NOMO-1 treated with dmso at 0.1 percent for 144 hours (cell line): ENCODE data around the gene GRM8.

Source experiments
- DNase-seq: peaks from one replicate; lab custom pipeline; 2025; ENCODE audit not compliant: unreplicated experiment; lab: John Stamatoyannopoulos, UW

GRM8 gene

DNA sequence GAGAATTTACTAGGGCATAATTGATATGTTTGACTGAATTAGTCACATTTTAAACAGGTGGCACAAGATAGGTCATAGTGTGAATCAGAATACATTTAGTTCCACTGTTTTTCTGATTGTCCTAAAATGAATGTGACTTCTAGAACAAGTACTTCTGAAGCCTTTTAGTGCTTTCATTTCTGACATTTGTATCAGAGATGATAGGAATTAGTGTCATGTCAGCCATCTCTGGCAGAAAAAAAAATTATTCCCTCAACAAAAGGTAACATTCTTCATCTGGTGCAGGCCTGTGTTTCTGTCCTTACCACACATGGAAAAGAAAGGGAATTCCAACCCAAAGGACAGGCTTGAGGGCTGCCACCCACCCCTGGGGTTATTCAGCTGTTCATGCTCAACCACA, 21.3 kb downstream of the GRM8 start:
- no peak for DNase-seq

DNA sequence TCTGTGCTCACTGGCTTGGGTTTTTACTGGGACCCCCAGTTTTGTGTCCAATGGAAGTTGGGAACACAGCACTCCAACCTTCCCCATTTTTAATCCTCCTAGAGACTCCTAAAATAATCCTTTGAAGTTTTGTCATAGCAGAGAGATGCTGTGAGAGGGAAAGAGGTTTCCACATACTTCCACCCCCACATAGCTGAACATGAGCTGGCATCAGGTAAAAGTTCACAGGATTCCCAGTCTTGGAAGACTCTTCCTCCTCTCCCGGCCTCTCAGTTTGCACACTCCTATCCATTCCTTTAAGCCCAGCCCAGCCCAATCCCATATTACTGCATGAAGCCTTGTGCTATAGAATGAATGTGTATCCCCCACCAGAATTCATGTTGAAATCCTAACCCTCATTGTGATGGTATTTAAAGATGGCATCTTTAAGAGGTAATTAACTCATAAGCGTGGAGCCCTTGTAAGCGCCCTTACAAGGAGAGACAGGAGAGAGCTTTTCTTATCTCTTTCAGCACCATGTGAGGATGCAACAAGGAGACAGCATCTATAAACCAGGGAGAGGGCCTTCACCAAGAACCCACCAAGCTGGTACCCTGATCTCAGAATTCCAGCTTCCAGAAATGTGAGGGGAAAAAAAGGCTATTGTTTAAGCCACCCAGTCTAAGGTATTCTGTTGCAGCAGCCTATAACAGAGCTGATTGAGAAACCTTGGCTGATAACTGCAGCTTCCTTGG, 22.4 kb downstream of the GRM8 start:
- no peak for DNase-seq

DNA sequence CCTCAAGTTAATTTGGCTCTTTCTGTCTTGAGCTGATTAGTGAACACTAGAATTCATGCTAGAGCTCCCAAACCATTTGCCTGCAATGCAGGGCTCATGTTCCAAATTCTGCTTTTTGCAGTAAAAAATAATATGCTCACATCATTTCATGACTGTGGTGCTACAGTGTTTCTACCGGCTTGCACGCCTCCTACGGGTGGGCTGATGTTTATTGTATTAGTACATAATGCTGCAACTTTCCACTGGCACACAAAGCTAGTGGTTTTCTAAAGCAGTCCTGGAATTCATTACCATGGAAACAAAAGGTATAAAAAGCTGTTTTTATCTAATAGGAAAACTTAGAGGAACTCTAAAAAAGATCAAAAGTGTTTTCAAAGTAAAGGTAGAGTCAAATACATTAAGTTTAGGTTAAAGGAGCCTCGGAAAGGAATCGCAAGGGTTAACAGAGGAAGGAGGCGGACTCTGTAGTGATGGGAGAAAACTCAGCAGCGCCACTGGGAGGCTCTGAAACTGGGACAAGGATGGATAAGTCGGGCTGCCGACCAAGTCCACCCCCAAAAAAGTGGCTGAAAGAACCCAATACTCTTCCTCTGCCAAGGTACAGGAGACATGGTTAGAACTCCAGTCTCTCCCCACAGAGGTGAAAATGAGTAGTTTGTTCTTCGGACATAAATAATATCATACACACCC, 25.9 kb downstream of the GRM8 start:
- DNase-seq: no peak

DNA sequence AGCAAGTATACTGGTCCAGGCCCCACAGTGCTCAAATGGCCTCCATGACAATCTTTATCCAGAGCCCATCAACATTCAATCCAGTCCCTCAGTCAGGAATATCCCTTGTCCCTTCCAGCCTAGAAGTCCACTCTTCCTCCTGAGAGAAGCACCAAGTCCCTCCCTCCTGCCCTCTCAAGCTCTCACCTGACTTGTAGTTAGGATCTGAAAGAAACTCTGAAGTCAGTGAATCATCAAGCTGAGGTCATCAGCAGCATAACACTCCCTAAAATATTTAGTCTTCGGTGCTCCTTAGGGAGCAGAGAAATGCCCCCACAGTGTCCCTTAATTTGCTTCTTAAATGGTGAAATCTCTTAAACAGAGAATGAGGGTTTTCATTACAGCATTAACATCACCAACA, 31.0 kb downstream of the GRM8 start:
- DNase-seq: no peak

DNA sequence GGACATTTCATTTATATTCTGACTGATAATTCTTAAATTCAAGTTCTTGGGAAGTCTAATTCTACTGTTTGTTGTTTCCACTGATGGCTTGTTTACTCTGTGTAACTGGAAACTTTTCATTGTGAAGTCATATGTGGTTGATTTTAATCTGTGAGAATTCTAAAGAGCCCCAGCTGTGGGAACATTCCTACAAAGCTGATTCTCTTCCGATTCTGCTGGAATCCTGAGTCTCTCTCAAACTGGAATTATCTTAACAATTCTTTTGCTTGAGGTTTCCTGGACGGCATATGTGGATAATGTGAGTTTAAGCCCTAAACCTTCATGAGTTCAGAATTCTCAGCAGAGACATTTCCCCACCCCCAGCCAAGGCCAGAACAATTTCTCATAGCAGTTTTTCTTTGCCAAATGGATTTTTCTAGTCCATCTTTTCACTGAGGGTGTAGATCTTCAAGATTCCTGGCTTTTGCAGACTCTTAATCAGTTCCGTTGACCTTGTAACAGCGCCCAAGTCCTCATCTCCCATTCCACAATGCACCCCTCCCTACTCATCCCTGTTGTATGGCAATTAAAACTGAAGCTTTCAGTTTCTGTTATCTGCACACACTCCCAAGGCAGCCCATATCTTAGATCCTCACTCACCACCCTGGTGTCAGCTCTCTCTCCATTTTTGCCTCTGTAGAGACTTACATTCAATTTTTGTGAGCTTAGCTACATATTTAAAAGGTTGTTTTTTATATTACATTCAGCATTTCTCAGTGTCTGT, 37.6 kb downstream of the GRM8 start:
- DNase-seq: no peak

DNA sequence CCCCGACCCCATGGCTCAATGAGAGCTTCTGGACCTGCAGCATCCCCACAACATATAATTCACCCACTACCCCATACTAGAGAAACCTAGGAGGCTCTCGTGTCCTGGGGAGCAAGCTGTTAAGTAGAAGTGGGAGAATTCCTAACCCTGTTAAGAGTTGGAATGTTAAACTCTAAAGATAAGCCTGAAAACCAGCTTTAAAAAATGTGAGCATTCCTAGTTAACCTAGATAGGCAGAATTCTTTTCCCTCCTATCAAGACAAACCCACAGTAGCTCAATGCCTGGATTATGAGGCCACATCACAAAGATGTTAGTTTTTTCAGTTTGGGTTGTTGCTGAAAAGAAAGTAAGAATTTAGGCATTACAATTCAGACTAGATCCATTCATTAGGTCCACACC, 42.9 kb downstream of the GRM8 start:
- DNase-seq: no peak

DNA sequence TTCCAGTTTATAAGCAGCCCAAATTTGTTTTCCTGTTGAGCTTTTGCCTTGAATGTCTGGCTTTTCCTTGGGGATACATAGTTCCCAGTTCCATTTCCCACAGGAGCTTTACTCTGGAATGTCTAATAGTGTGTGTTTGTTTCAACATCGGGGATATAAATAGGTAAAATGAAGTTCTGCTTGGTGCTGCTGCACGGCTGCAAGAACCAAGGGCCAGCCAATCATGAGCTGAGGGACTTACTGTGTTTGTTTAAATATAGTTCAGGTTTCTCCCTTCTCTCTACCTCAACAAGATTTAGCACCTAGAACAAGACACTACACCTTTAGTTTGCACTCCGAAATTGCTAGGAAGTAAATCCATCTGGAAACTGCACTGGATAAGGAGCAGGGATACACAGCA, 43.9 kb downstream of the GRM8 start:
- no peak for DNase-seq

DNA sequence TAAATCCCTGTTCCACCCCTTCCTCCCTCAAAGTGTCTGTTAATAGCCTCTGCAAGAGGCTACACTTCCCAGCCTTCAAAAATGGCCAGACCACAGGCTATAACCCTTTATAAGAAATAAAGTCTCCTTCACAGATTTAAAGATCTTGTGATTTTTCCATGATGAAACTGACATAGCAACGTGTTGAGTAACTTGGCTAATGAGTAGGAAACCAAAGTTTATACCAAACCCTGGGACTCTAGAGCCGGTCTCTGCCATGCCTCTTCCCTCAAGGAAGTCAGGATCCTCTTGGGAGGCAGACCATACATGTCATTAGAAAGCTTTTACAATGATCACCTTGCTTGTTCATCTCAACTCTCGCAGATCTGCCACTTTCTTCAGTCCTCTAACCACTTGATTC, 44.4 kb downstream of the GRM8 start:
- no peak for DNase-seq

DNA sequence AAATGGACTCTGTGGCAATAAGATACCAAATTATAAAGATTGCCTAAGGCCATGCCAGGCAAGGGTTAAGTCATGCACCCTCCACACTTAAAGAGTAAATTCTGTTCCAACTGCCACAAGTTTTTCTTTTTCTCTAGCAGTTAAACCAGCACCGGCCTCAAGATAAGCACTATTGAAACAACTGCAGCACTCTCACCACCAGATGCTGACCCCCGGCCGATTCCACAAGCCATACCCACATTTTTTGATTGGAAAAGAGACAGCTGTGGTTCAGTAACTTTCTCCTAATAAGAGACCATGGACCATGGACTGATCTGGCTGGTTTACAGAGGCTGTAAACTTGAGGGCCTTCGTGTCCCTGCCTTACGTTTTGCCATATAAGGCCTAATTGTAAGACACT, 44.9 kb downstream of the GRM8 start:
- no peak for DNase-seq

DNA sequence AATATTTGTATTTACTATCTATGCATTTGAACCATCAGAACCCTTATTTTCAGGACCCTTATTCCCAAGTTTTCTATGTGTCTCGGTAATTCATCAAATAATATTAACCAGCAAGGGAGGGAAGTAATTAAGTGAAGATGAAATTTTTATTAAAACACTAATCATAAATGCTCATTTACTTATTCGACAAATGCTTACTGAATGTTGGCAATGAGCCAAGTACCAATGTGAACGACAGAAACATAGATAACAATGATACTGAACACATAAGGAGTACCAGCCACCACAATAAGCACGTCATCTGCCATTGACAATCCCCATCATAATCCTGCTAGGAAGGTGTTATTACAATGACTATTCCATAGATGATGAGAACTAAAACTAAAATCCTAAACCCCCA, 45.5 kb downstream of the GRM8 start:
- DNase-seq: no peak

DNA sequence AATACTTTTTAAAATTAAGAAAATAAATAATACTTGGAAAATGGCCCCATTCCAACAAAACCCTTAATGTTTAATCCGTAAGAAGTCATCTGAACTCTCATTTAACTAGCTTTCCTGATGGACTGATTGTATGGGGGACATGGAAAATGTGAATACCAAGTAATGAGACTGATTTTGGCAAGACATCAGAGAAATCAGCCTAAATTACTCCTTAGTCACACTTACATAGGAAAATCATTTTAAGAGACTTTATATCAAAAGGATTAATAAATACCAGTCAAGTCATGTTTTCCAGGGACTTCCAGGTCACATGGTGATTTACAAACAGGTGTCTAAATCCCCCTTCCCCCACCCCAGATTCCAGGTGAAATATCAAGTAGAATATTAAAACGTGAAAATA, 58.2 kb downstream of the GRM8 start:
- DNase-seq: no peak

DNA sequence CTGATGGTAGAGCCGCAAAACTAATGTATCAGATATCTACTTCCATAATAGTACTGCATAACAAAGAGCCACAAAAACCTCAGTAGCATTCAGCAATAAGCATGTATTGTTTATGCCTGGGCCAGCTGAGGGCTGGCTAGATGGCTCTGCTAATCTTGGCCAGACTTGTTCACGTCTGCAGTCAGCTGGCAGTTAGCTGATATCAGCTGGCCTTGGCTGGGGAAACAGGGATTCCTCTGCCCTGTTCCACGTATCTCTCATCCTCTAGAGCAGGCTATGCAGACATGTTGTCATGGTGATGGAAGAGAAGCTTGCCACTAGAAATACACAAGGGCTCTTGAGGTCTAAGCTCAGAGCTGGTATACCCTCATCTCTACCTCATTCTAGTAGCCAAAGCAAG, 62.9 kb downstream of the GRM8 start:
- no peak for DNase-seq

DNA sequence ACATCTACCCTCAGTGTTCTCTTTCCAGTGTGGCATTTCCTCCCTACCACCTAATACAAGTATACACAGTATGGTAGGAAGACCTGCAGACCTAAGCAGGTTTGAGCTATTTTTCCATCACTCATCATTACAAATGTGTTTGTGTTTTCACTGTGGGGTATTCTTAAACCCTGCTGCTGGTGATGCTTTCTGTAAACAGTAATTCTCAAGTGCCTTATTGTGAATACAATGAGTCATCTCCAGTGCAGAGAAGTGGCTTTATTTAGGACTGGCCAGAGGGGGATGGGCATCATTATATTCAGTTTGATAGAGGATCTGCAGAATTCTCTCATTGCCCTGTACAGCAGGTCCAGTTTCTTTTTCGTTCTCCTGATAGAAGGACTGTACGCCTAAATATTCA, 63.7 kb downstream of the GRM8 start:
- no peak for DNase-seq

DNA sequence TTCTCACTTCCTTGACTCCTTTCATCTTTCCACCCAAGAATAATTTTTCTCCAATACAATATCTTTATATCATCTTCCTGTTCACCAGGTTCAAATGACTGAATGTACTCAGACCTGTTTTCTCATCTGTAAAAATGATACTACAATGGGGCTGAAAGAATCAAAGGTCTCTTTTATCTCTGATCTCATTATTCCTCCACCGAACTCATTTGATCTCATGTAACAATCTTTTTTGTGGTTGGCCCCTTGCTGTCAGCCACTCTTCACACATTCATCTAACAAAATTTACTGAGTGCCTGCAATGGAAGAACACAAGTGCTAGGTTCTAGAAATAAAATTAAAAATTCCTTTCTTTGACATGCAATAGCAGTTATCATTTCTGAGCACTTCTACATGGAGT, 65.0 kb downstream of the GRM8 start:
- no peak for DNase-seq

DNA sequence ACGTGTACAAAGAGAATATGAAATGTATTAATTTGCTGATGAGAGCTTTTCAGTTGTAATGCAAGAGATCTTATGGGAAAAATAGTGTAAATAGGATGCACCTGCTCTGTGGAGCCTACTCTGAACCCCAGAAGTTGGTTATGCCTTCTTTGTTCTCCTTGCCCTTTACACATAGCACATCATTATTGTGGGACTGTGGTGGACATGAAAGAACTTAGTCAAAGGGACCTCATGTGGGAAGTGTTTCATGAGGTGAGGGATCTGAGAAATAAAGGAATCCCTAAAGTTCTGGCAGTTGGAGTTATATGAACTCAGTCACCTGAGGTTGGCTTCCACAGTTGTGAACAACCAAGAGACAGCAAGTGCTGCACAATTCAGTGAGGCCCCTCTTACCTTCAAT, 66.1 kb downstream of the GRM8 start:
- no peak for DNase-seq

DNA sequence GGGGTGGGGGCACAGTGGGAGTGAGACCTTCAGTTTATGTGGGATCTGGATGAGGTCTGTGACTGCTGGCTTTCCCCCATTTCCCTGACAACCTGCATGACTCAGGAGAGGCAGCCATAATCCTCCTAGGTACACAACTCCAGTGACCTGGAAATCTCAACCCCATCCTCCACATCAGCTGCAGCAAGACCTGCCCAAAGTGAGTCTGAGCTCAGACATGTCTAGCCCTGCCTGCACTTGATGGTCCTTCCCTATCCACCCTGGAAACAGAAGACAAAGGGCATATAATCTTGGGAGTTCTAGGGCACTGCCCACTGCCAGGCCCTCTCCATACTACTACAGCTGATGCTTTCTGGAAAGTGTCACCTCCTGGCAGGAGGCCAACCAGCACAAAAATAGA, 75.6 kb downstream of the GRM8 start:
- no peak for DNase-seq

DNA sequence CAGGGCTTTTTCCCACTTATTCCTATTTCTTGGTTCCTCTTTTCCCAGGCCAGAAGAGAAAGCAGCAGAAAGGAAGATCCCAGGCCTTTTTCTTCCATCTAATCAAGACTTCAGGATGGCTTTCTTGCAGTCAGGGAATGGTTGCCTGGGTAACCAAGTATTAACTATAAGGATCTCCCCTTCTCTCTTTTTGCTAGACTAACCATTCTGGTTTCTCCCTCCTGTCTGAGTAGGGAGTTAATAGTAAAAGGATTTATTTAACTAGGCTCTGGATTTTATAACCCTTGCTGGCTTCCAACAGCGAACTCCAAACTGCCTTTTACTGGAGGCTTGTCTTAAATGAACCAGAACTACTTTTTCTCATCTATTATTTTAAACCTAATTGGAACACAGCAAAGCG, 90.4 kb downstream of the GRM8 start:
- no peak for DNase-seq

DNA sequence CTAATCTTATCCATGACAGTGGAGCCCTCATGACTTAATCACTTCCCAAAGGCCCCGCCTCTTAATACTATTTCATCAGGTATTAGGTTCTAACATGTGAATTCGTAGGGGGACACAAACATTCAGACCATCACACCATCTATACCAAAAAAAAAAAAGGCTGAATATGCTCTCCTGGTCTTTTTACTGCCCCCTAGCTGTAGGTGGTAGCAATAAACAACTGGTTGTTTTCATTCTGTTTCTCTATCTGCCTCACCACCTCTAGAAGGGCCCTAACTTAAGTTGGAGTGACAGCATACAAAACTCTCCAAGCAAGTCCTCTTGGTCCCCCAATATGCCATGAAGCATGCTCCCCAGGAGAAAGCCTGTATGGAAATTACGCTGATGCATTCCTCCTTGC, 94.1 kb downstream of the GRM8 start:
- no peak for DNase-seq

DNA sequence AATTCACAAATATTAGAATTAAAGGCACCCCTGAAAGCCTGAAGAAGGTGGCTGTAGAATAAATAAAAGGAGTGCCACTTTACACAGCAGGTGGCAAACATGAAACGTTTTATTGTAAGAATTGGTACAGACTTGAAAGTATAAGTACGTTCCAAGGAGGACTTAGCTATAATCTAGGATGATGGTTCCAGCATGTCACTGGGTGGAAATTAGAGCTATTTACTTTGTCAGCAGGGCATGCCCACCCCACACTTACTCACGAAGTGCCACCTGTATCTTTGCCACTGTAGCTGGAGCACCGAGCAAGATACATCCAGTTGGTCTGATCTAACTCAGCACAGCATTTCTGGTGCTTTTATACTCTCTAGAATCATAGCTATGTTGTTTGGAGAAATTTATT, 97.8 kb downstream of the GRM8 start:
- DNase-seq: no peak

DNA sequence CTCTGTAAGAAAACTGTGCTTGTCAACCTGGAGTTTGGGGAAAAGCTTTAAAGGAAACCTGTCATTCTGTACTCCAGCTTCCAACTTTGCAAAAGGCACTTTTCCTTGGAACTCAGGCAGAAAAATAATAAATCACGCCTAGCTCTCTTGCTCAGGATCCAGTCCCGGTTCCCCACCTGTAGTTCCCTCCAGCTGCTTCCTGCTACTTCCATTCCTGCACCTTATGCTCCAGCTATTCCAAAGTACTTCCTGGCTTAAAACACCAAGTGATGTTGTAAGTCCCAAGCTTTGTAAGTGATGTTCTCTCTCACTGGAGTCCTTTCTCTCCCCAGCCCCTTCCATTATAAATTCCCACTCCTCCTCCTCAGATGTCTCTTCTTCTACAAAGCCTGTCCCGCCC, 98.6 kb downstream of the GRM8 start:
- no peak for DNase-seq

DNA sequence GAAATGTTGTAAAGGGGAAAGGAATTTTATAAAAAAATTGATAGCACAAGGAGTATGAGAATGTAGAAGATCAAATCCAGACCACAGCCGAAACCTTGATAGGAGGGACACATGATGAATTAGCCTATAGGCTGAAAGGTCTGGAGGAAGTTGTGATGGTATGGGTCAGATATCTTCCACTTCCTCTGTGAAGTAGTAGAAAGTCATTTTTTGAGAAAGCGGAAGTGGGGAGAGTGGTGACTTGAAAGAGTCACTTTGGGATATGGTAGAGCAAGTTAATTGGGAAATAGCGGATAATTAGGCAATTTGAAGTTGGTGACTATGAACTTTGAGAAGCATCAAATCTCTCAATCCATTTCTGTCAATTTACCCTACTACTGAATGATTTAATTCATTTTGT, 99.4 kb downstream of the GRM8 start:
- DNase-seq: peak; percentile 1

DNA sequence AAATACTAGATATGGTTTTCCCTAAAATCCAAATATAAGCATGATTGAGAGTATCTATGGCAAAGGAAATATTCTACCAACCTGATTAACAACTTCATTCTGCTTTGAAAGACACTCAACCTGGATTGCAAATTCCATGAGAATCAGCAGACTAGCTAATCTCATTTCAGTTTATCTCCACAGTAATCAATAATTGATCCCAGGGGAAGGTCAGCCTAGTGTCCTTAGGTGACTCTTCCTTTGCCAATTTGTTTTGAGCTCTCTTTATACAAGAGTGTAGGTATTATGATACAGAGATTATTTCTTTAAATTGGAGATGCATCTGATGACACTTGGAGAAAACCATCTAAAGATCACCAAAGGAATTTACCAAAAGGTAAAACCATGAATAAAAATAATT, 100.3 kb downstream of the GRM8 start:
- no peak for DNase-seq
